ENCODE data around the gene KRT84. TPM values are rescaled to one million over a fixed set of nuclear protein-coding genes. Genes with fewer than 3 reads are reported as not detected.
A peak's percentile ranks its signal among the peaks of the same experiment; 100 is the strongest.

Gene KRT84
- total RNA-seq, 1 donor from 2014 or later = not detected

DNA sequence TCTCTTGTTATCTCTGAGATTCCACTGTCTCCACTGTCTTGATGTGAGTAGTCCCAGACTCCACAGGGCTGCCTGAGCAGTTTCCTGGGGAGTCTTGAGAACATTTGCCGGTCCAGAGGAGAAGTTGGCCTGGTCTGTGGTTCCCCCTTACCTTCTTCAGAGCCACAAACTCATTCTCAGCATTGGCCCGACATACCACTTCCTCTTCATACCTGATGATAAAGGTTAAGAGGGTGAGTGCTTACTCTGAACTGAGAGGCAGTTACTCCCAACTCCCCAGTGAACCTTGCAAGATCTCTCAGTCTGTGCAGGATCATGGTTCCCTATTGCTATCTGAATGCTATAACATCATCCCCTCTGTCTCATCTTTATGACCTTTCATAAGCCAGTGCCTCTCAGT, 2.6 kb downstream of the KRT84 start:
- no peaks in the 10 kb centered on the region for H3K4me1 ChIP-seq
- H3K4me3 ChIP-seq = no peak overlapping the region
- no peak overlapping the region for H3K27ac ChIP-seq
- TF ChIP-seq, protein P1, sequence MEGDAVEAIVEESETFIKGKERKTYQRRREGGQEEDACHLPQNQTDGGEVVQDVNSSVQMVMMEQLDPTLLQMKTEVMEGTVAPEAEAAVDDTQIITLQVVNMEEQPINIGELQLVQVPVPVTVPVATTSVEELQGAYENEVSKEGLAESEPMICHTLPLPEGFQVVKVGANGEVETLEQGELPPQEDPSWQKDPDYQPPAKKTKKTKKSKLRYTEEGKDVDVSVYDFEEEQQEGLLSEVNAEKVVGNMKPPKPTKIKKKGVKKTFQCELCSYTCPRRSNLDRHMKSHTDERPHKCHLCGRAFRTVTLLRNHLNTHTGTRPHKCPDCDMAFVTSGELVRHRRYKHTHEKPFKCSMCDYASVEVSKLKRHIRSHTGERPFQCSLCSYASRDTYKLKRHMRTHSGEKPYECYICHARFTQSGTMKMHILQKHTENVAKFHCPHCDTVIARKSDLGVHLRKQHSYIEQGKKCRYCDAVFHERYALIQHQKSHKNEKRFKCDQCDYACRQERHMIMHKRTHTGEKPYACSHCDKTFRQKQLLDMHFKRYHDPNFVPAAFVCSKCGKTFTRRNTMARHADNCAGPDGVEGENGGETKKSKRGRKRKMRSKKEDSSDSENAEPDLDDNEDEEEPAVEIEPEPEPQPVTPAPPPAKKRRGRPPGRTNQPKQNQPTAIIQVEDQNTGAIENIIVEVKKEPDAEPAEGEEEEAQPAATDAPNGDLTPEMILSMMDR (IDR thresholded peaks at IDR 0.05) = no peak
- no peaks in the 10 kb centered on the region for H3K27me3 ChIP-seq
- no peaks in the 10 kb centered on the region for H3K36me3 ChIP-seq
- no peaks in the 10 kb centered on the region for H3K9me3 ChIP-seq
- intact Hi-C loops (cut with DNase I) = no loop called here
- no peak for DNase-seq (ENCODE audit: low spot score in 2 of 2)

DNA sequence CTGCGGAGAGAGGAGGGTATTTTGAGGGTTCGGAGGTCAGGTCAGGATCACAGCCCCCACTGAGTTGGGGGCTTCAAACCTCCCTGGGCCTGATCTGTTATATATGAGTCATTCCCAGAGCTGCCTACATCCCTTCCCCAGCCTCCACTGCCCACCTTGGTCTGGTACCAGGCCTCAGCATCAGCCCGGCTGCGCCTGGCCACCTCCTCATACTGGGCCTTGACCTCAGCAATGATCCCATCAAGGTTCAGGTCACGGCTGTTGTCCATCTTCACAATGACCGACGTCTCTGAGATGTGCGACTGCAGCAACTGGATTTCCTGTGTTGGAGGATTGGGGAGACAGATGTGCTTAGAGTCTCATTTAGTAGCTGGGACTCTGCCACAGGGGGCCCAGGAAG, 4.2 kb downstream of the KRT84 start:
- Histone ChIP-seq H3K9me3 (no peaks in the 10 kb centered on the region), H3K4me3 (no peak overlapping the region), H3K4me1 (no peaks in the 10 kb centered on the region), H3K36me3 (no peaks in the 10 kb centered on the region), H3K27ac (no peak overlapping the region), H3K27me3 (no peaks in the 10 kb centered on the region)
- TF ChIP-seq, protein P1 (IDR thresholded peaks at IDR 0.05) = no peak
- DNase-seq (ENCODE audit: low spot score in 2 of 2) = no peak
- intact Hi-C loops (cut with DNase I) = no loop called here

DNA sequence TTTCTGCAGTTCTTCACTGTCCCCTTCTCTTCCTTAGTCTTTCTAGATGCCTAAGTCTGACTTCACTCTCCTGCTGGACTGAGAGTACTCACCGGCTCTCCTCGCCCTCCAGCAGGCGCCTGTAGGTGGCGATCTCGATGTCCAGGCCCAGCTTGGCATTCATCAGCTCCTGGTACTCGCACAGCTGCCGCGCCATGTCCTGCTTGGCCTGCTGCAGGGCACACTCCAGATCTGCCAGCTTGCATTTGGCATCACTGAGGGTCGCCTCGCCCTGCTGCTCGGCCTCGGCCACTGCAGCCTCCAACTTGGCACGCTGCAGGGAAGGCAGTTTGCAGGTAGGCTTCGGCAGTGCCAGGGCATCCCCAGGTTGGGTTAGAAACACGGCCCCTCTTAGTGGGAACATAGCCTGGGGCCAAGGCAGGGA, 5.2 kb downstream of the KRT84 start:
- no peaks in the 10 kb centered on the region for H3K36me3 ChIP-seq
- H3K27me3 ChIP-seq = no peaks in the 10 kb centered on the region
- DNase-seq (ENCODE audit: low spot score in 2 of 2) = no peak
- no peak overlapping the region for H3K27ac ChIP-seq
- H3K4me3 ChIP-seq = no peak overlapping the region
- no peaks in the 10 kb centered on the region for H3K4me1 ChIP-seq
- TF ChIP-seq, protein P1 (IDR thresholded peaks at IDR 0.05) = peak in 2 of 3 experiments; percentile 17 to 26
- intact Hi-C loops (cut with DNase I) = no loop called here
- H3K9me3 ChIP-seq = no peaks in the 10 kb centered on the region

DNA sequence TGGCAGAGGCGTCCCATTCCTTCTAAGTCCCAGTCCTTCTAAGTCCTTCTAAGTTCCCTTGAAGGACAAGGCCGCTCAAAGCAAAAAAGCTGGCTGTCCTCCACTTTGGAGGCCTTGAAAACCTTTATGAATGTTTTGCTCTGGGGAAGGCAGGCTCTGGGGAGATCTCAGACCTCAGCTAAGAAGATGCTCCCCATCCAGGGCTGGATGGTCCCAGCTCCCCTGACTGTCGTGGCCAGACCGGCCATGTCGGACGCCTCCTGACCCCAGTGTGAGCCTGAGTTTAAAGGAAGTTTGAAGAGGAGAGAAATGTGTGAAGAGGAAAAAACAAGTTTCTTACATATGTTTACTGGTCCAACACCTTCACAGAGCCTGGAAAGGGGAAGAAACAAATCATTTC, 5.9 kb downstream of the KRT84 start:
- Histone ChIP-seq H3K36me3 (no peaks in the 10 kb centered on the region), H3K4me3 (no peak overlapping the region), H3K27ac (no peak overlapping the region), H3K9me3 (no peaks in the 10 kb centered on the region), H3K27me3 (no peaks in the 10 kb centered on the region), H3K4me1 (no peaks in the 10 kb centered on the region)
- intact Hi-C loops (cut with DNase I) = loop anchor here (10.0 kb wide), 1 partner anchor 595 kb away; no protein-coding TSS in a partner anchor
- TF ChIP-seq, protein P1 (IDR thresholded peaks at IDR 0.05) = no peak
- DNase-seq (ENCODE audit: low spot score in 2 of 2) = no peak

DNA sequence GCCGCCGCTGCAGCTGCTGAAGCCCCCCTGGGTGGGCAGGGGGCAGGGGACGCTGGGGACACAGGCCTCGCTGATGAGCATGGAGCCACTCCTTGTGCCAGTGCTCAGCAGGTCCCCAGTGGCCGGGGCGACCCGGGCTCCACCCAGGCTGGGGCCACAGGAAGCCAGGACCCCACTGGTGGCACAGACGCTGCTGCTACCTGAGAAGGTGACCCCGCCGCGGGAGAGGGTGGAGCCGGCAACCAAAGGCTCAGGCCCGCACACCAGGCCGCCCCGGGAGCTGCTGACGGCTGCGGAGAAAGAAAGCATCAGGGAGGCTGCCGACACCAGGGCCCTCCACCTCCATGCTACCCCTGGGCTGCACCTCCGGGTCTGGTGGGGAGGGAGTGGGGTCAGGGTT, 7.4 kb downstream of the KRT84 start:
- no peak overlapping the region for H3K27ac ChIP-seq
- H3K27me3 ChIP-seq = no peaks in the 10 kb centered on the region
- intact Hi-C loops (cut with DNase I) = loop anchor here (10.0 kb wide), 1 partner anchor 597 kb away; no protein-coding TSS in a partner anchor
- no peak overlapping the region for H3K4me3 ChIP-seq
- H3K9me3 ChIP-seq = no peaks in the 10 kb centered on the region
- no peaks in the 10 kb centered on the region for H3K4me1 ChIP-seq
- H3K36me3 ChIP-seq = no peaks in the 10 kb centered on the region
- DNase-seq (ENCODE audit: low spot score in 2 of 2) = no peak
- TF ChIP-seq, protein P1 (IDR thresholded peaks at IDR 0.05) = no peak

DNA sequence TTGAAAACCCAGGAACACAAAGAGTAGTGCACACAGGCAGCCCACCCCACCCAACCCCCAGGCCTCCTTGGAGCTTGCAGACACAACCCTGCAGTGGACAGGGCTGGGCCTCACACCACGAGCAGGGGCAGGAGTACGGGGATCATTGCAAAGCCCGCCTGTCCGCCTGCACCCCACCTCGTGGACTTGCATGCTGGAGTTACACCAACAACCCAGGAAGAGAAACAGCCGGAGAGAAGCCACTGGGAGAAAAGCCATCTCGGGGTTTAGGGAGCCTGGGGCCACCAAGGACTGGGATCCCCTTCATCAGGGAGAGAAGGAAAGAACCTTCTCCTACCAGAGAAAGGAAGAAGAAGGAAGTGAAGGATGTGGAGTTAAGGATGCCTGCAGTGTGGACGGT, 8.2 kb downstream of the KRT84 start:
- TF ChIP-seq, protein P1 (IDR thresholded peaks at IDR 0.05) = no peak
- Histone ChIP-seq H3K9me3 (no peaks in the 10 kb centered on the region), H3K36me3 (no peaks in the 10 kb centered on the region), H3K4me3 (no peak overlapping the region), H3K4me1 (no peaks in the 10 kb centered on the region), H3K27ac (no peak overlapping the region), H3K27me3 (no peaks in the 10 kb centered on the region)
- intact Hi-C loops (cut with DNase I) = loop anchor here (10.0 kb wide), 1 partner anchor 598 kb away; no protein-coding TSS in a partner anchor
- DNase-seq (ENCODE audit: low spot score in 2 of 2) = no peak

Data from ascending aorta (tissue), 2 donors.